Fibroblast of skin of back (primary cell): ENCODE results near the gene FFAR4.

Source experiments
- DNase-seq: peaks from one replicate; pipeline ENCODE4 v3.0.0-alpha.2; 2013

Gene FFAR4

GRCh38 chr10:93600446-93601145 lies 34.1 kb downstream of the FFAR4 start:
- peak; percentile 54 for DNase-seq

GRCh38 chr10:93601146-93601773 lies 34.8 kb downstream of the FFAR4 start, which contains the start of gene RBP4:
Gene RBP4 (minus strand): TSS chr10:93601235. CDS start chr10:93601028, 207 bp downstream.
- DNase-seq, result peak; percentile 13

DNA sequence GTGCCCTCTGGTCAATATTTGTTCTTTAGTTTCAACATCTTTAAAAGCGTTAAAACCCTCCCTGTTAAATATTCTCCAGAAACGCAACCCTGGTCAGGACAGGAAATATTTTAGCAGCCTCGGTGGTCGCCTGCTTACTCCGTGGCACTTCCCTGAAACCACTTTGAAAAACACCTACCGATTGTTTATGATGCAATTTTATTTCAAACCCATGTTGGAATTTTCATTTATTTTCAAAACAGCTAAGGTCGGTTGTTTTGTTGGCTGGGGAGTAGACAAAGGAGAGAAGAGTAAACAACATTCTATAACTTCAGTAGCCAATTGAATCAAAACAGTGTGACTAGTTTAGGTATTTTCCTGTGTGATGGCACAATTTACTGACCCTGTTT lies 35.3 kb downstream of the FFAR4 start:
- DNase-seq, result no peak

DNA sequence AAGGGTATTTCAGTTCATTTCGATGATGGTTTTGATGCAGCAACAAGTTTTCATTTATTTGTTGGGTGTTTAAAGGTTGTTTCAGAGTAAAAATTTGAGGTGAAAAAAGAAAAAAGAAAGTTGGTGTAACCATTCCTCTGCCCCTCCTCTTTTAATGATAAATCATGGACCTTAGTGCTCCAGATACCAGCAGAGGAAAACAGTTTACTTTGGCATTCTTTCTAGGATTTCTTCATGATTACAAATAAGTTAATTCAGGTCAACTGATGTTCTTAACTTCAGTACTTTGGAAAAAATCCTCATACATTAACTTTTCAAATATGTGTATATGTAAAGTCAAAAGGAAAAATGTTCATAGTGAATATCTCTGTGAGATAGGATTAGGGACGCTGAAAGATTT lies 36.6 kb downstream of the FFAR4 start:
- DNase-seq, result no peak

DNA sequence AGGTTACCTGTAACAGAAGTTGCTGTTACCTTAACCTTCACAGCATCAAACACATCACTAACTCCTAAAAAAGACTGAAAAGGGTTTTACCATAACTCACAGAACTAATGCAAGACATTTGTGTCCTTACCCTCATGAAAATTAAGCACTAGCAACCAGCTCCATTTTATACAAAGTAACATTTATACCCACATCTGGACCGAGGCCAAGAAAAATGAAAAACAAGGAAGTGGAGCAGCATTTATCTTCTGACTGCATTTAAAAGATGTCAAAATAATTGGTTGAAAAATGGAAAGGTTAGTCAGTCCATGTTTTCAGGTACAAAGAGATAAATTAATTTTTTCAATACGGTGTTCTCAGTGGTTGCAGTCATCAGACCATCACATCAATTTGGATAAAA lies 37.7 kb downstream of the FFAR4 start:
- DNase-seq, result peak; percentile 9

GRCh38 chr10:93608421-93608820 lies 42.0 kb downstream of the FFAR4 start:
- DNase-seq, result no peak

DNA sequence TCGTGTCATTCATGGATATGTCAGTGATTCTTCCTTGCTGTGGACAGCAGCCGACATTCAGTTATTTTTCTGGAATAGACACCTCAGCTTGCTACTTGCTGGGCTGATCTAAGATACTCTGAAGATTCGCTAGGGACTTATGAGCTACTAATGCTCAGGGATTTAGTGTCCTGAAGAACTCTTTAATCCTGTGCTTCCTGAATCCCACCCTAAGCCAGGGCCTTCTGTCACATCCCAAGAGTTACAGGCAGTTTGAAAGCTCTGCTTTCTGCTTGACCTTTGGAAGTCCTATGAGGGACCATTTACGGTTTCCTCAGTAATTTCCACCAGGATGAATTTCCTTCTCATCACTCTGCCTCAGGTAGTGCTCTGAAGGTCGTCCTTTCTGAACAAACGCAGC lies 45.8 kb downstream of the FFAR4 start, which contains the start of gene PDE6C:
Gene PDE6C, plus strand, starts transcription at position 227 of the 400 bp plus-strand sequence. CDS start 189 bp downstream, outside the sequence.
- DNase-seq, result no peak

- DNase-seq, result no peak
Observed at GRCh38 chr10:93613126-93613525, 46.7 kb downstream of the FFAR4 start.

GRCh38 chr10:93614101-93614825 lies 47.8 kb downstream of the FFAR4 start:
- DNase-seq, result no peak

GRCh38 chr10:93615576-93616235 lies 49.2 kb downstream of the FFAR4 start:
- no peak for DNase-seq

GRCh38 chr10:93620925-93621324 lies 54.5 kb downstream of the FFAR4 start:
- DNase-seq, result no peak

DNA sequence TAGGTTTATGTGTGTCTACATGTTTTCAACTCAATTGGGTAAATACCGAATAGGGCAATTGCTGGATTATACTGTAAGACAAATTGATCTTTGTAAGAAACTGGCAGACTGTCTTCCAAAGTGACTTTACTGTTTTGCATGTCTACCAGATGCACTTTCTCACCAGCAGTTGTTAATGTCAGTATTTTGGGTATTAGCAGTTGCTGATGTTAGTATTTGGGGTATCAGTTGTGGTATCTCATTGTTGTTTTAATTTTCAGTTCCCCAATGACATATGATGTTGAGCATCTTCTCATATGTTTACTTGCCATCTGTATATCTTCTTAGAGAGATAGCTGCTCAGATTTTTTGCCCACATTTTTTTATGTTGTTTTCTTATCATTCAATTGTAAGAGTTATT lies 56.5 kb downstream of the FFAR4 start:
- no peak for DNase-seq

- DNase-seq, result no peak
Observed at GRCh38 chr10:93628858-93629257, 62.4 kb downstream of the FFAR4 start.

DNA sequence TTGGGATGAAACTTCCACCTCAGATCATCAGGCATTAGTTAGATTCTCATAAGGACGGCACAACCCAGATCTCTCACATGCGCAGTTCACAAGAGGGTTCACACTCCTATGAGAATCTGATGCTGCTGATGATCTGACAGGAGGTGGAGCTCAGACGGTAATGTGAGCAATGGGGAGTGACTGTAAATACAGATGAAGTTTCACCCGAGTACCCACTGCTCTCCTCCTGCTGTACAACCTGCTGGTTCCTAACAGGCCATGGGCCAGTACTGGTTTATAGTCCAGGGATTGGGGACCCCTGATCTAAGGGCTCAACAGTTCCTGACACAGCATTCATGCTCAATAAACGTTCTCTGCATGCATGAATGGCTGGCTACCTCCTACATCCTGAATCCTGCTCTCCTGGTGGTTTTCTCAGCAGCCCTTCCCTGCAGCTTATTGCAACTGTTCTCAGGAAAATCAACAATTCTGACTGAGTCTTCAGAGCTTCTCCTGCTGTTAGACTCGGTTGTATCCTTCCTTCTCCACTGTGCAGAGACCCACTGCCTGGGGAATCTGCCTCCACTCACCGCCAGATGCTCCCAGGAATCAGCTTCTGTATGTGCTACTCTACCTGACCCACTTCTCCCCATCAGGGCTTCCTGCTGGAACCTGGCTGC lies 63.3 kb downstream of the FFAR4 start:
- no peak for DNase-seq

GRCh38 chr10:93630625-93631557 lies 64.4 kb downstream of the FFAR4 start:
- DNase-seq, result no peak
